NCI-H82 treated with DMSO at 0.1 percent for 48 hours (cell line): ENCODE results near the gene SMG7.
"Not testable (repeated sequence)": the region's sequence is repeated elsewhere in the genome, so short reads cannot be mapped to it uniquely, and the experiment has no call there.

Experiments
- DNase-seq: peaks from one replicate; lab custom pipeline; 2025; ENCODE audit not compliant: unreplicated experiment; lab: John Stamatoyannopoulos, UW

SMG7 gene, protein sequence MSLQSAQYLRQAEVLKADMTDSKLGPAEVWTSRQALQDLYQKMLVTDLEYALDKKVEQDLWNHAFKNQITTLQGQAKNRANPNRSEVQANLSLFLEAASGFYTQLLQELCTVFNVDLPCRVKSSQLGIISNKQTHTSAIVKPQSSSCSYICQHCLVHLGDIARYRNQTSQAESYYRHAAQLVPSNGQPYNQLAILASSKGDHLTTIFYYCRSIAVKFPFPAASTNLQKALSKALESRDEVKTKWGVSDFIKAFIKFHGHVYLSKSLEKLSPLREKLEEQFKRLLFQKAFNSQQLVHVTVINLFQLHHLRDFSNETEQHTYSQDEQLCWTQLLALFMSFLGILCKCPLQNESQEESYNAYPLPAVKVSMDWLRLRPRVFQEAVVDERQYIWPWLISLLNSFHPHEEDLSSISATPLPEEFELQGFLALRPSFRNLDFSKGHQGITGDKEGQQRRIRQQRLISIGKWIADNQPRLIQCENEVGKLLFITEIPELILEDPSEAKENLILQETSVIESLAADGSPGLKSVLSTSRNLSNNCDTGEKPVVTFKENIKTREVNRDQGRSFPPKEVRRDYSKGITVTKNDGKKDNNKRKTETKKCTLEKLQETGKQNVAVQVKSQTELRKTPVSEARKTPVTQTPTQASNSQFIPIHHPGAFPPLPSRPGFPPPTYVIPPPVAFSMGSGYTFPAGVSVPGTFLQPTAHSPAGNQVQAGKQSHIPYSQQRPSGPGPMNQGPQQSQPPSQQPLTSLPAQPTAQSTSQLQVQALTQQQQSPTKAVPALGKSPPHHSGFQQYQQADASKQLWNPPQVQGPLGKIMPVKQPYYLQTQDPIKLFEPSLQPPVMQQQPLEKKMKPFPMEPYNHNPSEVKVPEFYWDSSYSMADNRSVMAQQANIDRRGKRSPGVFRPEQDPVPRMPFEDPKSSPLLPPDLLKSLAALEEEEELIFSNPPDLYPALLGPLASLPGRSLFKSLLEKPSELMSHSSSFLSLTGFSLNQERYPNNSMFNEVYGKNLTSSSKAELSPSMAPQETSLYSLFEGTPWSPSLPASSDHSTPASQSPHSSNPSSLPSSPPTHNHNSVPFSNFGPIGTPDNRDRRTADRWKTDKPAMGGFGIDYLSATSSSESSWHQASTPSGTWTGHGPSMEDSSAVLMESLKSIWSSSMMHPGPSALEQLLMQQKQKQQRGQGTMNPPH

DNA sequence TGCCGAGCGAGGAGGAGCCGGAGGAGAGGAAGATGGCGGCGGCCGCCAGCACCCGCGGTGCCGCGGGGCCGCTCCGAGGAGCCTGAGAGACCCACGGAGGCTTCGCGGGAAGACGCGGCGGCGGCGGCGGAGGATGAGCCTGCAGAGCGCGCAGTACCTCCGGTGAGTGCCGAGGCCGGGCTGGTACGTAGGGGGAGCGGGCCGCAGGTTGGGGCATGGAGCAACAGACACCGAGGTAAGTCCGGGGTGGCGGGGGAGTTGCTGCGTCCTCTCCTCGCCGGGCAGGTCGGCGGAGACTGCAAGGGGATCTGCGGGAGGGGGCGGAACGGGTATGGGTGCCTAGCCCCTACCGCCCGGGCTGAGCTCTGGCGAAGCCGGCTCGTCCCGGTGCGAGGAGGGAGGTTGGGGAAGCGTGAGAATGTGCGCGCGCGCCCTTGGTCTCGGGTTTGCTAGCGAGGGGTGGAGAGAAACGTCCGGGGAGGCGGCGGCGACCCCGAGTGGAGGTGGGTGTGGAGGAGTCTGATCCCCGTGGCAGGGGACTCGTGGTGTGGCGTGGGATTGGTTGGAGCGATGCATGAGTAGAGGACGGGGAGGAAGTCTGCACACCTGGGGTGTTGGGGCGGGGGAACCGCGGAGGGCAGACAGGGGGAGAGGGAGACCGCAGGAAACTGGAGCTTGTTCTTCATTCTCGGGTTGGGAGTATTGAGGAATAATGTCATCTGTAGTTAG lies at the start of gene SMG7:
TSS of gene SMG7 (plus strand) at position 12 of the 729 bp plus-strand sequence. CDS start at position 134, 122 bp downstream.
- no peak for DNase-seq

DNA sequence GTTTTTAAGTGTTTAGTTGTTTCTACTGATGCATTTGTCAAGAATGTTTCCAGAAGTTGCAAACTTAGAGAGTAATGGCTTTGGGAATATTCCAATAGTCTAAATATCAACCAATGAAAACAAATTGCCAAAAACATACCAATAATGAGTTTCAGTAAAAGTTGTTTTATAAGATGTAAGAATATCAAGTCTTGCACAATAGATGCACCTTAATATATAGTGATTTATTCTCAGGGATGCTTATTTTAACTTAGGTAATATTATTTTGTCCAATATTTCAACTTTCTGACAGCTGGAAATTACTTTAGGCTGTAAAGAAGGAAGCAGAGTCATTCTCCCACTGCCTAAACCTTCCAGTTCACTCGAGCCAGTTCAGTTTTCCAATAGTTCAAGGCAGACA lies 48.8 kb upstream of the SMG7 start:
- DNase-seq: no peak

DNA sequence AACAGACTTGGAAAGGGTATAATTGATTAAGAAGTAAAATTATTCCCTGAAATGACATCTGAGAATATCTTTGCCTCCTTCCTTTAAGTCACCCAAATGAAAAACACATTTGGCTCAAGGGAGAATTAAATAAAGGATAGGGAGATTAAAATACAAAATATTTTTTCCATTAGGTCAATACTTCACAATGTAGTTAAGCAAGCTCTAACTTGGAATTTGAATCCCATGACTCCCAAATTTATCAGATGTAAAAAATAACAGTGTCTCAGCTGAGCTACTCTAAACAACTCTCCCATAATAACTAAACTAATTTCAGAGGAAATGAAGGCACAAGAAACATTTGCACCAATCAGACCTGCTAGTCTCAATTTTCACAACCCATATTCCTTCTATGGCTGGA lies 47.6 kb upstream of the SMG7 start:
- no peak for DNase-seq

DNA sequence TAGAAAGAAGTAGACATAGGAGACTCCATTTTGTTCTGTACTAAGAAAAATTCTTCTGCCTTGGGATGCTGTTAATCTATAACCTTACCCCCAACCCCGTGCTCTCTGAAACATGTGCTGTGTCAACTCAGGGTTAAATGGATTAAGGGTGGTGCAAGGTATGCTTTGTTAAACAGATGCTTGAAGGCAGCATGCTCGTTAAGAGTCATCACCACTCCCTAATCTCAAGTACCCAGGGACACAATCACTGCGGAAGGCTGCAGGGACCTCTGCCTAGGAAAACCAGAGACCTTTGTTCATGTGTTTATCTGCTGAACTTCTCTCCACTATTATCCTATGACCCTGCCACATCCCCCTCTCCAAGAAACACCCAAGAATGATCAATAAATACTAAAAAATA lies 44.7 kb upstream of the SMG7 start:
- DNase-seq: not testable (repeated sequence)

DNA sequence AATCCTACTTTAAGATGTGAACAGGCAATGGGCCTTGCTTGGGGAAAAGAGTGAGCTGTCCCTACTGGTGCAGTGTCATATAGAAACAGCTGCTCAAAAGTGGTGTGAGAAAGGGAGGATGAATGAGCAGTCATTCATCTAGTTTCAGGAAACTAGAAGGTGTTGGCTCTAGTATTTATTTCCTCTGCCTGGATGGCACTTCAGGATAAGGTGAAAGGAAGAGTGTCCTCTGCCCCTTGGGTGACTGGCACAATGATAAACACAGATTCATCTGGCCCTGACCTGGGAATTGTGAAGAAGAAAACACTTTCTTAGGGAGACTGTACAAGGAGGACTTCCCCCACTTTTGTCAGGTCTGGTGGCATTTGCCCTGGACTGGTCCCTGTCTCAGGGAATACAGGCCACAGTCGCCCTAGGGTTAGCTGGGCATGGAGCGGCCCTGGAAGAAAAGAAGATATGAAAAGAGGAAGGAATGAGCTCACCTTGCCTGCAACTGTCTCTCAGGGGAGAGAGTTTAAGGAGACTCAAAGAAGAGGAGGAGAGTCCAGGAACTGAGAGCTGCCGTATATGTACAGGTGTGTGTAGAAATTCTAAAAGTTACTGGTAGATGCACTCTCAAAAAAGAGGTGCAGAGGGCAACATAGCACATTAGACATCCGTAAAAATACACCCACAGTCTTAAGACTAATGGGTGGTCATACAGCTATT lies 40.3 kb upstream of the SMG7 start:
- no peak for DNase-seq

DNA sequence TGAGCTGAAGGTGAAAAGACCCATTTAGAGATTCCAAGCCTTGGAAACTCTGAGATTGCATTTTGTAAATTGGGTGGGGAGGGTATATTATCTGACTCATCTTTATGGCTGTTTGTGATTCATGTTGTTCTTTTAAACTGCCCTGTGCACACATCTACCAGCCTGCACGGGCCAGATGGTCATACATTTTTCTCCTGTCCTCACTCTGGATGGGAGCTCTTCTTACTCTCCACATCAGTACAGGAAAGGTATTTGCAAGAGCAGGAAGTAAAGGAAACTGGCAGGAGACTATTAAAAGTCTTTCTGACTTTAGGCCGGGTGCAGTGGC lies 39.8 kb upstream of the SMG7 start:
- no peak for DNase-seq

DNA sequence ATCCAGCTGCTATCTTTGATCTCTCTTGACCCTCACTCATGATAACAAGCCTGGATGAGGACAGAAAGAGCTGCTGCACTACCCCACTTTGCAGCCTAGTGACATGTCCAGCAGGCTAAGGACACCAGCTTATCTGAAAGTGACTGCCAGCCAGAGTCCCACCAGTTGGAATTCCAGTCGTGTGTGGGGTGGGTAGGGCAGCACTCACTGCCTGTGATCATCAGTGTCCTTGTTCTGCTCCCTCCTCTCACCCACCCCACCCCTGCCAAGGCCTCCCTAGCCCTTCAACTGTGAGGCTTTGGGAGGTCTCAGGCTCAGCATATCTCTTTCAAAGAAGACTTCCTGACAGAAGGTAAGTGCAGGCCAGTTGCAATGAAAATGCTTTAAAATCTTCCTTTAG lies 38.6 kb upstream of the SMG7 start:
- no peak for DNase-seq

DNA sequence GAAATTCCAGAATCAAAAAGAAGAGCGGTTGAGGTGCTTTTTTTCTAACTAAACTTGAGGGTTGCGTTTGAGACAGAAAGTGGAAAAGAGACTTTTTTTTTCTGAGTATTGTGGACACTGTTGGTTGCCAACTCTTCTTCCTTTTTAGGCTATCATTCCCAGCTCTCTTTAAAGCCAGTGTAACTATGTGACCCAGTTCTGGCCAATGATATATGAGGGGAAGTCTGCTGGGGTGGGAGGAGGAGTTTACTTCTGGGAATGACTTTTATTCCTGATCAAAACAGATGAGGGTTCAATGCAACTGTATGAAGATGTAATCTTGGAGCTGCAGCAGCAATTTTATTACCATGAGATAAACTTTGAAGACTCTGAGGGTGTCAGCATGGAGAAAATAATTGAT lies 36.8 kb upstream of the SMG7 start:
- DNase-seq: no peak

DNA sequence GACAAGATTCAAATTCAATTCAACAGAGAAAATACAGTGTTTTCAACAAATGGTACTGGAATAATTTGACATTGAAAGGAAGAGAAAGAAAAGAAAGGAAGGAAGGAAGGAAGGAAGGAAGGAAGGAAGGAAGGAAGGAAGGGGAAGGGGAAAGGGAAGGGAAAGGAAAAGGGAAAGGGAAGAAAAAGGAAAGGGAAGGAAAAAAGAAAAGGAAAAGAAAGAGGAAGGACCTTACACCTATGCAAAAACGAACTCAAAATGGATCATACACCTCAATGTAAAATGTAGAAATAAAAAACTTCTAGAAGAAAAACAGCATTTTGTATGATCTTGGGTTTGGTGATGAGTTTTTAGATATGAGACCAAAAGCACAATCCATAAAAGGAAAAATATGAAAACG lies 34.2 kb upstream of the SMG7 start:
- DNase-seq: no peak

DNA sequence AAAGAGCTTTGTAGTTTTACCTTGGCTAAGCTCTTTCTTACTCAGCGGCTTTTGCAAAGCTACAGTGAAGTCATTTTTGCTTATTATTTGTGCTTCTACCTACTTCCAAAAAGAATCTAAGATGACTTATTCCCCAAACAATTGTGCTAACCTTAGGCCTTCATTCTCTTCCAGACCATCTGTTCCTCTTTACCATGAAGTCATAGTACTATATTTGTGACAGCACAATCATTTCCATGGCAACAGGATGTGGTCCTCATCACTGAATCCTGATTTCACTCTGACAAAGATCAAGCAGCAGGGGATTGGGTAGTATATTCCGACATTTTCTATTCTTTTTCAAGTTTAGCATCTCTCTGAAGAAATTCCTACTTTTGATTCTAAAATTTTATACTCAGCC lies 29.3 kb upstream of the SMG7 start:
- DNase-seq: no peak

DNA sequence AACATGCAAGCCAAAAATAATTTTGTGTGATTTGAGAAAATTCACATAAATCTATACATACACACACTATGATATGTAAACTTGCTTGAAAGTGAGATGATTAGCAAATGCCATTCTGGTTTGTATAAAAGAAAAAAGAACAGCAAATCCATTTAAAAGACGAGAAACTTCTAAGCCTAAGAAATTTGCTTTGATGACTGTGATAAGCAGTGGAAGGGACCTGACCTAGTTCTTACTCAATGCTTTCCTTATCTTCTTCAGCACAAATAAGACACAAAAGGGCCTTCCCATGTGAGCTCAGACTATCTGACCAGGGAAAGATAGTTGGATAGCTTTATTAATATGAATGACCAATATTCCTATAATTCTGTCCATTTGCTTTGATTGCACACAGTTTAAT lies 28.8 kb upstream of the SMG7 start:
- DNase-seq: no peak

DNA sequence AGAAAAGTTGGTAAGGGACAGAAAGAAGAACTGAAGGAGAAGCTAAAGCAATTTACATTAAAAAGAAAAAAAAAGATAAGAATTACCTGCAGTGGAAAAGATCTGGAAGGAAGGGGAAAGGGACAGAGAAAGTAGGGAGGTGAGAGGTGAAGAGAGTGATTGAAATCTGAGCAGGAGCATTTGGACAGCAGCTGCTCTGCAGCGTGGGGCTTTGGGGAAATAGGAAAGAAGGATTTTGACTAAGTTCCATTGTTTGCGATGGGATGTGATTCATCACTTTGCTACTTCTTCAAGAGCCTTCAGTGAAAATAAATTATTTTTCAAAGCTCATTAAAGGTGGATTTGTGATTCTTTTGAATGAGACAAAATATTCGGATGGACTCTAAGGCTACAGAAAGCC lies 28.1 kb upstream of the SMG7 start:
- no peak for DNase-seq

DNA sequence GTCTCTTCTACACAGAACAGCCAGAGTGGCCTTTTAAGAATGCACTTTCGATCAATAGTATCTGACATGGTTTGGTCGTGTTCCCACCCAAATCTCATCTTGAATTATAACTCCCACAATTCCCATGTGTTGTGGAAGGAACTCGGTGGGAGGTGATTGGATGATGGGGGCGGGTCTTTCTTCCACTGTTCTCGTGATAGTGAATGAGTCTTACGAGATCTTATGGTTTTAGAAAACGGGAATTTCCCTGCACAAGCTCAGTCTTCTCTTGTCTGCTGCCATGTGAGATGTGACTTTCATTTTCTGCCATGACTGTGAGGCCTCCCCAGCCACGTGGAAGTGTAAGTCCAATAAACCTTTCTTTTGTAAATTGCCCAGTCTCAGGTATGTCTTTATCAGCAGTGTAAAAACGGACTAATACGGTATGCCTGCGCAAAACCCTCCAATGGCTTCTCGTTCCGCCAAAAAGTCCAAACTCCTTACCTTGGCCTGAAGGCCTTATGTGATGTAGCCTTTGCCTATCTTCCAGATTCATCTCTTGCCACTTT lies 23.0 kb upstream of the SMG7 start:
- DNase-seq: no peak

DNA sequence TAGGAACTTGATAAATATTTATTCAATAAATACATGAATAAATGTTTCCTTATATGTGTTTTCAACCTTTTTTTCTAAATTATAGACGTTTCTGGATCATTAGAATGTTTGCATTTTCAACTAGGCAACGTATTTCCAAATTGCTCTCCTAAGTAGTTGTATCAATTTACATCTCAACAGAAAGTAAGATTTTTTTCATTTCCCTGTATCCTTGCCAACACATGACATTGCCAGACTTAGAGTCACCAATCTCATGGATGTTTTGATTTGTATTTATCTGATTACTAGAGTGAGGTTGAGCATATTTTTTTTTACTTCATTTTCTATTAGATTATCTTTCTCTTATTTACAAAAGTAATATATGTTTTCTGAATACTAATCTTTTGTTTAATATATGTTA lies 22.2 kb upstream of the SMG7 start:
- no peak for DNase-seq

DNA sequence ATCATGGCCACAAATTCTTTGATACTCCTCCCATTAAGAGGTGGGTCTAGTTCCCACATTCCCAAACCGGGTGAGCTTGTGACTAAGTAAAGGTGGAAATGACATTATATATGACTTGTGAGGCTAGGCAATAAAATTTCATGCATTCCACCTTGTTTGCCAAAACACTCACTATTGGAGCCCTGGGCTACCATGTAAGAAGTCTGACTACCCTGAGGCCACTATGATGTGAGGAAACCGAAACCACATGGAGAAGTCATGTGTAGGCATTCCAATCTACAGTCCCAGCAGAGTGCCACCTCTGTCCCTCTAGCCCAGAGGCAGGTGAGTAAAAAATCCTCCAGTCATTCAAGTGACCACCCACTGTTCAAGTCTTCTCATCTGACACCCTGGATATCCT lies 17.9 kb upstream of the SMG7 start:
- DNase-seq: no peak

DNA sequence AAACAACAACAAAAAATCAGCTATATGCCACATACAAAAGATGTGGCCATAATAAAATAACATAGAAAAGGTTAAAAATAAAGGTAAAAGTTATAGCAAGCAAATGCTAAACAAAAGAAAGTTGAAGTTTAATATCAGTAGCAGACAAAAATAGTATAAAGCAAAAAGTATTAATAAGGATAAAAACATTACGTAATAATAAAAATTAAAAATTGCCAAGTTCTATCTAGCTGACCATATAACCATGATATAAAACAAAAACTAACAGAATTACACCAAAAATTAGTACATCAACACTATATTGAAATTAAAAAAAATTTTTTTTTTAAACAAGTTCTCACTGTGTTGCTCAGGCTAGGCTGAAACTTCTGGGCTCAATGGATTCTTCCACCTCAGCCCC lies 15.5 kb upstream of the SMG7 start:
- DNase-seq: no peak

DNA sequence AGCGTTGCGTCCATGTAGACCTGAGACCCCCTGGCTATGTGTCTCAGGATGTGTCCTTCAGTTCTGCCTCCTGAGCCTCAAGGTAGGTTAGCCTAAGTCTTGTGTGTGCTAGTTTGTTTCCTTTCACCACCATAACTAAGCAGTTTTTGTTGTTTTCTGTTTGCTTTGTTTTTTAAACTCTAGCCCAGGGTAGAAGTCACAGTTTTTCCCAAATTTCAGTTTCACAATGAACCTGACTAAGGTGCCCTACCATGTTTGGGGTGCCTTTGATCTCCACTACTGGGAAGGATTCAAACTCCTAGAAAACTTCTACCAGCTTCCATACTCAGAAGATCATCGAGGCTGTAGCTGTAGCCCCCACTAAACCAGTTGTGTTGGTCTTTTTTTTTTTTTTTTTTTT lies 14.8 kb upstream of the SMG7 start:
- no peak for DNase-seq

DNA sequence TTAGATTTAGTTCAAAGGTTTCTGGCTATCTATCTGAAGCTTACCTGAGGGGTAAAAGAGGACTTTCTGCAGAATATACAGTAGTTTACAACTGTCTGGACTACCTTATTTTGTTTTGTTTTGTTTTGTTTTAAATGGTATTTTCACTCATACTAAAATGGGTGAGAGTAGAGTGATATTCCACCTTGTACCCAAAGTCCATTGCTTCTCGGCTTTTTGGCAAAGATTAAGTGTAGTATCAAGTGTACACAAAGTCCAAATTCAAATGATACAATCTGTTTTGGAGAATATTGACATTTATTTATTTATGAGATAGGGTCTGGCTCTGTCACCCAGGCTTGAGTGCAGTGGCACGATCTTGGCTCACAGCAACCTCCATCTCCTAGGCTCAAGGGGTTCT lies 11.7 kb upstream of the SMG7 start:
- DNase-seq: no peak

DNA sequence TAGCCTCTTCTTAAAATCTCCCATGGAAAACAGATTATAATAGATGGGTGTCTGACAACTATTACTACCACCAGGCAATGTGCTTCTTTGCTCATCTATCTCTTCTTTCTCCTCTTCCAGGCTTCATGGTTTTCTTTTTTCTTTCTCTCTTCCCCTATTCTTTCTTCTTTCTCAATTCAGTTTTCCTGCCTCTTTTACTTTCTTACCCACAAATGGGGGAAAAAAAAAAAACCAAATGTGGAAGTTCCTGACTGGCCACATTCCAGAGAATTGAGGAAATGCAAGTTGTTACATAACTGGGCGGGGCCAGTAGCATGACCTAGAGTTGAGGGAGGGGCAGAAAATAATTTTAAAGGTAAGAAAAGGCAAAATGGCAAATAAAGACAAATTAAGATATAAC lies 10.9 kb upstream of the SMG7 start:
- no peak for DNase-seq

DNA sequence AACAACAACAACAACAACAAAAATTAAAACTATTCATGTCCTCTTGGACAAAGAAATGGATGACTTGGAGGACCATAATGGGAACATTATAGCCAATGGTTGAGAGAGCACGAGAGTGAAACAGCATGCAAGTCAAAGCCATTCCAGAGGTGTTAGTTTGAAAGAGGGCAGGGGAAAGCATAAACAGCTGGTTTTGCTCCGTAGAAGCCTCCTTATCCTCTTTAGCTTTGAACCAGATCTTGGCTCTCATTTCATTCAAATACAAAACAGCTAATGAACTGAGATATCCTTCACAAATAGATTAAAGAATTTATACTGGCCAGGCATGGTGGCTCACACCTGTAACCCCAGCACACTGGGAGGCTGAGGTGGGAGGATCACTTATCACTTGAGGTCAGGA lies 8.7 kb upstream of the SMG7 start:
- DNase-seq: no peak
